Central memory CD8-positive, alpha-beta T cell (primary cell): ENCODE data around the gene C14orf93.
"Not testable (repeated sequence)": the region's sequence is repeated elsewhere in the genome, so short reads cannot be mapped to it uniquely, and the experiment has no call there.

ENCODE experiments used
- ATAC-seq: fragments of 150-1000 bp; cut with Tn5 transposase; replicated peaks from 2 replicates; pipeline ENCODE4 v1.10.0; 2022; ENCODE audit warnings: mild to moderate bottlenecking, moderate FRiP score, moderate number of reproducible peaks; ENCODE audit not compliant: poor library complexity, severe bottlenecking; ENCODE audit errors: extremely low read depth
- DNase-seq, 2 donors: peaks; one replicate each; pipeline ENCODE4 v3.0.0; 2021; ENCODE audit warnings: low spot score in 2 of 2
- H3K27ac Mint-ChIP-seq: one replicate; pipeline ENCODE4 v1.8.0; 2022; ENCODE audit warnings: low read depth, mild to moderate bottlenecking, moderate library complexity, mixed read lengths
- H3K27me3 Mint-ChIP-seq: one replicate; pipeline ENCODE4 v1.8.0; 2022; ENCODE audit warnings: mixed read lengths
- H3K36me3 Mint-ChIP-seq: one replicate; pipeline ENCODE4 v1.8.0; 2022; ENCODE audit warnings: mild to moderate bottlenecking, moderate library complexity, mixed read lengths; ENCODE audit not compliant: insufficient read depth
- H3K4me1 Mint-ChIP-seq: one replicate; pipeline ENCODE4 v1.8.0; 2022; ENCODE audit warnings: mixed read lengths
- H3K4me3 Mint-ChIP-seq: one replicate; pipeline ENCODE4 v1.8.0; 2022; ENCODE audit warnings: mild to moderate bottlenecking, moderate library complexity, mixed read lengths
- H3K9me3 Mint-ChIP-seq: one replicate; pipeline ENCODE4 v1.8.0; 2022; ENCODE audit warnings: mixed read lengths

The C14orf93 gene

DNA sequence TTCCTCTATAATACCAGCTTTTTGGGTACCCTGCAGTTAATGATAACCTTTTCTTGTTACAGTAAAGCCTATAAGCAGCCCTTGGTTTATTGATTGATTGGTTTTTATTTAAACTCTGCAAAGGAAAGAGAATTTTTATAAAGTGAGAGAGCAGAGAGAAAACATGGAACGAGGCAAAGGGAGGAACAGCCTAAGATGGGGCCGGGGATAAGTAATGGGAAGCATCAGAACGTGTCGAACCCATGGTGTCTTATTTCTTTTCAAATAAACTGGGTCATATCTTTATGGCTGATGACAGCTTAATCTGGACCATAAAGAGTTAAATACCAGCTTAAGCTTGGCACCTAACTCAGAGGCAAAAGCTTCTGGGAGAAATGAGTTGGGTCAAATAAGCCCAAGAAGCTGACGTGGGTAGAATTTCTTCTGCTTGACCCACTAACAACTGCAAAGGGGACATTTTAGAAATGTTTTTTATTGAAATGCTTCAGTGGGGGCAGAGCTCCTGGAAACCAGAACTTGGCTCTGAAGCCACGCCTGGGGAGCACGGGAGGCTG is 12.0 kb upstream of the C14orf93 start:
- Mint-ChIP-seq H3K4me1 (peaks cover 26% of the 10 kb centered on the region), H3K4me3 (no peak overlapping the region), H3K27me3 (no peaks in the 10 kb centered on the region), H3K27ac (no peak overlapping the region), H3K36me3 (peaks cover 11% of the 10 kb centered on the region), H3K9me3 (no peaks in the 10 kb centered on the region)
- DNase-seq: no peak
- no peak for ATAC-seq

DNA sequence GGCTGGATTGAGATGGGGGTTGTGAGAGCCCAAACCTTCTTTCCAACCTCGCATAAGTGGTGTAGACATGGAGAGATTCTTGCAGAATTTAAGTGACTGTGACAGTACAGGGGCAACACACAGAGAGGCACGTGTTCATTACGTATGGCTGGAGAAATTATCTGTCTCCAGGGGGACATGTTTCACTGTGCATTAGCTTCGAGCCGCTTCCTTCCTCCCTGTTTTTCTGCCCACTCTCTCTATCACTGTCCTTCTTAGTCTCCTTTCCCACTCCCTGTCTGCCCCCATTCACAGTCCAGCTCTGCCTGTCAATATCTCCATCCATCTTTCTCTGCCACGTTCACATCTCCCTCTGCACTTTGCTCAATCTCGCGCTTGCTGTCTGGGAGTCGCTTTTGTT is 11.5 kb upstream of the C14orf93 start:
- Mint-ChIP-seq H3K27ac (no peak overlapping the region), H3K4me3 (no peak overlapping the region), H3K9me3 (no peaks in the 10 kb centered on the region), H3K36me3 (peaks cover 8% of the 10 kb centered on the region), H3K4me1 (peaks cover 26% of the 10 kb centered on the region), H3K27me3 (no peaks in the 10 kb centered on the region)
- no peak for ATAC-seq
- no peak for DNase-seq

DNA sequence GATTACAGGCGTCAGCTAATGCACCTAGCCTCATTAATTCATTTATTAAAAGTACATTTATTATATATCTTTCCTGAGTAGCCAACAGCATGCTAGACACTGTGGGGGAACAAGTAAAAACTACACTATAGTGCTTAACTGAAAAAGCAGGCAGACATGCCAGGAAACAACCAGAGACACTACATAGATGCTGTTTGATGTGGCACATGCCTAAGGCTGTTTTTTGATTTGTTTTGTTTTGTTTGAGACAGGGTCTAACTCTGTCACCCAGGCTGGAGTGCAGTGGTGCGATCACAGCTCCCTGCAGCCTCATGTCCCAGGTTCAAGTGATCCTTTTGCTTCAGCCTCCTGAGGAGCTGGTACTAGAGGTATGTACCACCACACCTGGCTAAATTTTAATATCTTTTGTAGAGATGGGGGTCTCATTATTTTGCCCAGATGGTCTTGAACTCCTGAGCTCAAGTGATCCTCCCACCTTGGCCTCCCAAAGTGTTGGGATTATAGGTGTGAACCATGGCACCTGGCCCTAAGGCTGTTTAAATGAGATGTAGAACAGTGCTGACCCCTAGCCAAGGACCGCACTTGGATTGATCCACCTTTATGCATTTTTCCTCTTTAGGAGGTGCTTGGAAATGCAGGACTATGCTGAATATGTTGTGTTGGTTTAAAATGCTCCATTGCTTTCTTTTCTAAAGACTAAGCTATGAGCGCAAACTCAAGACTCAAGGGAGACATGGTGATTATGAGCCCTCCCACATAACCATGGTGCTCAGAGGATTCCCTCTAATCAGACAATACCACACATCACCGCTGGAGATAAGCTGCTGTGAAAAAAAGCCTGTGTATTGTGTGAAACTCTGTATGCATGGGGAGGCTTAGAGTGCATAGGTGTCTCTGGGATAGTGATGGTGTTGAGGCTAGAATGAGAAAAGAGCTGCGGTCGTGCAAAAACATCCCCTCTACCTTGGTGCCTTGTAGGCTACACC is 10.5 kb upstream of the C14orf93 start:
- no peak for DNase-seq
- Mint-ChIP-seq H3K27me3 (no peaks in the 10 kb centered on the region), H3K4me1 (peaks cover 22% of the 10 kb centered on the region), H3K27ac (no peak overlapping the region), H3K4me3 (no peak overlapping the region), H3K9me3 (no peaks in the 10 kb centered on the region), H3K36me3 (peaks cover under 1% of the 10 kb centered on the region)
- no peak for ATAC-seq

DNA sequence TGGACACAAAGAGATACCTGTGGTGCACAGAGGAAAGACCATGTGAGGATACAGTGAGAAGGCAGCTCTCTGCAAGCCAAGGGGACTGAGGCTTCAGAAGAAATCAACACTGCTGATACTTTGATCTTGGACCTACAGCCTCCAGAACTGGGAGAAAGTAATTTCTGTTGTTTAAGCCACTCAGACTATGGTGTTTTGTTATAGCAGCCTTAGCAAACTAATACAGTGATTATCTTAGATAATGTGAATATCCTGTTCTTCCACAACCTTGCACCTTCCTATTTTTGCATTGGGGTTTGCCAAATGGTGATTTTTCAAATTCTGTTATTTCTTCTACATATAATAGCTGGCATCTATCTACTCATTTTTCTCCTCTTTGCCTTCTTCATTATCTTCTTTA is 8.2 kb upstream of the C14orf93 start:
- Mint-ChIP-seq H3K4me1 (peaks cover 4% of the 10 kb centered on the region), H3K36me3 (no peaks in the 10 kb centered on the region), H3K27ac (no peak overlapping the region), H3K27me3 (no peaks in the 10 kb centered on the region), H3K9me3 (no peaks in the 10 kb centered on the region), H3K4me3 (no peak overlapping the region)
- ATAC-seq (no peak), DNase-seq (no peak)

DNA sequence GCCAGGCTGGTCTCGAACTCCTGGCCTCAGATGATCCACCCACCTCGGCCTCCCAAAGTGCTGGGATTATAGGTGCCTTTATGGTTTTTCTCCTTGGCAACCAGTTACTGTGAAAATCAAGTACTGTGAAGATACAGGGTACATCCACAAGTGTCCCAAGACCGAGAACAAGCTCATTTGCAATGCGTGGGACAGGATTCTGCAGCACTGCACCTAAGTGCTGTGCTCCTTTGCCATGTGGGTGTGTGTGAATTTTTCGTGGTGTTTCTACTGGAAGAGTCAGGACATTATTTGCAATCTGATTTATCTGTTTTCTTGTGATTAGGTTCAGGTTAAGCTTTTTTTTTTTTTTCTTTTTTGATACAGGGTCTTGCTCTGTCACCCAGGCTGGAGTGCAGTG is 7.1 kb upstream of the C14orf93 start:
- Mint-ChIP-seq H3K36me3 (no peaks in the 10 kb centered on the region), H3K27me3 (no peaks in the 10 kb centered on the region), H3K27ac (no peak overlapping the region), H3K9me3 (no peaks in the 10 kb centered on the region), H3K4me3 (no peak overlapping the region), H3K4me1 (no peaks in the 10 kb centered on the region)
- no peak for DNase-seq
- no peak for ATAC-seq

DNA sequence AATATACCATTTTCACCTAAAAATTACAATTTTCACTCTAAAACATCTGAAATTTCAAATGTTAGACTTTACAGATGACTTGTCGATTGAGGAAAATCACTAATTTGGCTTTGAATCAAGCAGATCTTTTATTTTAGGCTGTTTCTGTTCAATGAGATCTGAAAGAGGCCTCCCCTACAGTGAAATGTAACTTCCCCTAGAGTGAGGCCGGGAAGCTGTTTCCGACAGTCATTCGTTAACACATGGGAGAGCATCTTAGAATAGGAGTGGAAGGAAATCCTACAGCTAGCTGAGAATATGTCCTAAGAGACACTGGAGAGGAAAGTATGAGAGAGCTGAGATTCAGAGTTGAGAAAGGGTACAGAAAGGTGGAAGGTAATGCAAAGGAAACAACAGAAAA is 5.7 kb upstream of the C14orf93 start:
- Mint-ChIP-seq H3K27ac (no peak overlapping the region), H3K4me1 (peaks cover 6% of the 10 kb centered on the region), H3K36me3 (peaks cover 2% of the 10 kb centered on the region), H3K9me3 (no peaks in the 10 kb centered on the region), H3K27me3 (no peaks in the 10 kb centered on the region), H3K4me3 (no peak overlapping the region)
- DNase-seq: no peak
- no peak for ATAC-seq

DNA sequence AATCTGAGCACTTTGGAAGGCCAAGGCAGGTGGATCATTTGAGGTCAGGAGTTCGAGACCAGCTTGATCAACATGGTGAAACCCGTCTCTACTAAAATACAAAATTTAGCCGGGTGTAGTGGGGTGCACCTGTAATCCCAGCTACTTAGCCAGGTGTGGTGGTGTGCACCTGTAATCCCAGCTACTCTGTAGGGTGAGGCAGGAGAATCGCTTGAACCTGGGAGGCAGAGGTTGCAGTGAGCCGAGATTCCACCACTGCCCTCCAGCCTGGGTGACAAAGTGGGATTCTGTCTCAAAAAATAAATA is 3.8 kb upstream of the C14orf93 start:
- H3K27me3 Mint-ChIP-seq, H3K36me3 Mint-ChIP-seq, DNase-seq, H3K27ac Mint-ChIP-seq, H3K4me3 Mint-ChIP-seq, H3K9me3 Mint-ChIP-seq, ATAC-seq: not testable (repeated sequence)
- peaks cover 17% of the 10 kb centered on the region for H3K4me1 Mint-ChIP-seq

DNA sequence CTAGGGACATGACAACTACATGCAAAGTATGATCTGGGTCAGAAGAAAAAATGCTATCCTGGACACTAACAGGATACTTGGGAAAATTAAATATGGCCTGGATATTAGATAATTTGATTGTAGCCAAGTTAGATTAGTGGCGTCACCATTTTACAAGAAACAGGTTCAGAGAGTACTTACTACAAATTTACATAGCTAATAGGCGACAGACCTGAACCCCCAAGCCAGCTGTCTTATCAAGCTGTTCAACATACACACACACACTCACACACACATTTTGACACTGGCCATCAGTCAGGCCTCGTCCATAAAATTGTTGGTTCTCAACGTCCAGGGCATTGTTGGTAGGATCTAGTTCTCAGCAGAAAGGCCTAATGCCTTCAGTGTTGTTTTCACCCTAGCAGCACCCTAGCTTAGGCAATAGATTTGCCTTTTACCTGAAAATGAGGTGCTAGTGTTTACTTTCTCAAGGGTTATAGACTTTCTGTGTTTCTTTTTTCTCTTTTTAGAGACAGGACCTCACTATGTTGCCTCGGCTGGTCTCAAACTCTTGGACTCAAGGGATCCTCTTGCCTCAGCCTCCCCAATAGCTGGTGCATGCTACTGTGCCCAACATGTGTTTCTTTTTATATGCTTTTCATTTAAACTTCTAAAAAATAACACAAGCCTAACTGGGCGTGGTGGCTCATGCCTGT is 3.3 kb upstream of the C14orf93 start:
- Mint-ChIP-seq H3K36me3 (peaks cover 9% of the 10 kb centered on the region), H3K9me3 (no peaks in the 10 kb centered on the region), H3K4me3 (no peak overlapping the region), H3K4me1 (peaks cover 22% of the 10 kb centered on the region), H3K27me3 (no peaks in the 10 kb centered on the region), H3K27ac (no peak overlapping the region)
- no peak for DNase-seq
- no peak for ATAC-seq

DNA sequence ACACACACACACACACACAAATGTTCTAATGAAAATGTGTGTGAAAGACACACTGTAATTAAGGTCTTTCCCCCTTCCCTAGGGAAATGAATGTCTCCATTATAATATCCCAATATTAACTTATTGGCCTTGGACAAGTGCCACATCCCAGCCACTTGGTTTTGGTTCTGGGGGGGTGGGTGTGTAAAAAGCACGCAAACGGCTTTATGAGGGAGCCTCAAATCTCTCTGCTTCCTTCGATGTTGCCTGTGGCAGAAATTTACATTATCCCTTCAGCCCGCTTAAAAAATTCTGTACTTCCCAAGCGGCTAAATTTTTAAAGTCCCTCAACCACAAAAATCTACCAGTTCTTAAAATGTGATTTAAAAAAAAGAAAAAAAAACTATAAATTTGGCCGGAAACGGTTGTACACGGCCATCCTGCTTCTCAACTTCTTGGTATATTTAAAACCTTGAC is 432 bp downstream of the C14orf93 start:
- no peaks in the 10 kb centered on the region for H3K27me3 Mint-ChIP-seq
- no peak for DNase-seq
- H3K27ac Mint-ChIP-seq: peak overlapping the region; percentile 83
- no peaks in the 10 kb centered on the region for H3K9me3 Mint-ChIP-seq
- peaks cover 29% of the 10 kb centered on the region for H3K4me1 Mint-ChIP-seq
- ATAC-seq: no peak
- H3K36me3 Mint-ChIP-seq: peaks cover 16% of the 10 kb centered on the region
- H3K4me3 Mint-ChIP-seq: peak overlapping the region; percentile 97

DNA sequence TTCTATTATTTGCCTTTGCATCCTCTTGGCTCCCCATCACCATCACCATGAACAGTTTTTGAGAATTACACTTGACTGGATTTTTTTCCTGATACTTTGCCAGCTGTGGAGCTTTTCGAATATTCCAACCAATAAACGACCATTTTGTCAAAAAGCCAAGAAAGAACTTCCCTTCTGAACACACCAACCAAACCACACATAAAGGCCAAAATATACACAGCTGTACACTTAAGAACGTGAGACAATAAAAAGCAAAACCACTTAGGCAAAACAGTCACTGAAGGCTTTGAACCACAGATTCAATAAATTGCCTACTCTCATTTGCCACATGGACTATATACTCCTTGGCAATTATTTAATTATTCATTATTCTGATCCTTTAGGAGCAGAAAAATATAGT is 1.1 kb downstream of the C14orf93 start:
- H3K9me3 Mint-ChIP-seq: no peaks in the 10 kb centered on the region
- peak overlapping the region; percentile 97 for H3K4me3 Mint-ChIP-seq

DNA sequence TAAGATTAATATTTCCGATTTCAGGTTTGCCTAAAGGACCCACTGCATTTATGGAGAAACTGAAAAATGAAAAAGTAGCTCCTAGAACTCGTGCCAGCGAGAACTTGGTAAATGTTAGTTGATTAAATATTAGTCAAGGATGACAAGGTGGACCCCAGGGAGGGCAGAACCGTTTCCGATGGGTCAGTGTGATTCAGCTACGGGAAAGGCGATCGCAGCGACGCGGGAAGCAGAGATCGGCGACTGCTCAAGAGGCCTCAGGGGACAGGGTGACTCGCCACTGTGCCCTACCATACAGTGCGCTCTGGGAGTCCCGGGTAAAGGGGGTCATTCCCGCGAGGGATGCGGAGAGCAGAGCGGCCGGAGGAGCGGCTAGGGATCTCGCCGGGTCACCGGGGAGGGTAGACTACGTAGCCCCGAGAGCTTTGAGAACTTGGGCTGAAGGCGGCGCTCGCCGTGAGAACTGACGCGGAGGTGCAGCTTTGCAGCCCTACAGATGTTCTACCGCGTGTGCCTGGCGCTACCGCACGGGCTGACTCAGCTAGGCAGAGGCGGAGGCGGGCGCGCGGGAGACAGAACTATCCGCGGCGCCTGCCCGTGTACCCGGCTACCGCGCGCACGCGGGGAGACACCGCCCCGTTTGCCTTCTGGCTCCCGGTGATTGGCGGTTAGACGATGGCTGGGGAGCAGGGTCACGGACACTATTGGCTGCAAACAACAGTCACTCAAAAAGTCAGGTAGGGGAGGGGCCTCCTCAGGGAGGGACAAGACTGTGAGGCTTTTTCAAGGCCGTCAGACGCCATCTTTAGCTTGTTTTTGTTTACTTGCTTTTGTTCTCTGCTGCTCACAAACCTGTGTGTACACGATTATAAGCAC is 3.2 kb downstream of the C14orf93 start:
- DNase-seq (peak; percentile 89 to 98), ATAC-seq (peak; percentile 95)
- H3K4me3 Mint-ChIP-seq: peak overlapping the region; percentile 96
- peaks cover 29% of the 10 kb centered on the region for H3K4me1 Mint-ChIP-seq
- H3K36me3 Mint-ChIP-seq: peaks cover 16% of the 10 kb centered on the region
- peak overlapping the region; percentile 97 for H3K27ac Mint-ChIP-seq
- no peaks in the 10 kb centered on the region for H3K27me3 Mint-ChIP-seq
- no peaks in the 10 kb centered on the region for H3K9me3 Mint-ChIP-seq

More for the DNA sequence above, 1.1 kb downstream of the C14orf93 start:
- peaks cover 29% of the 10 kb centered on the region for H3K4me1 Mint-ChIP-seq
- no peak for ATAC-seq
- peak overlapping the region; percentile 62 for H3K27ac Mint-ChIP-seq
- no peaks in the 10 kb centered on the region for H3K27me3 Mint-ChIP-seq
- peaks cover 16% of the 10 kb centered on the region for H3K36me3 Mint-ChIP-seq
- no peak for DNase-seq

DNA sequence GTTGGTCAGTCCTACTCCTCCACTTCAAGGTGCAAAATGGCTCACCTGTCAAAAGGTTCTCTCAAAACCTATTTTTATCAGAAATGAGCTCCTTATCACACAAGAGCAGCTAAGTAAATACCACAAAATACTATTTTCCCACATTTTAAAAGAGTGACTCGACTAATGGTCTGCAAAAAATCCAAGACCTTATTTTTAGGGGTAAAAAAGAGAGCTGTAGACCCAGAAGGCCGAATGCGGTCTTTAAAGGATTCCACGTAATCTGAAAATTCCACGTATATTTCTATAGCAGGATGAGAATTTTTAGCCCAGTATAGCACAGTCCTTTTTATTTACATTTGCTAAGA is 3.8 kb downstream of the C14orf93 start:
- ATAC-seq: no peak
- H3K4me3 Mint-ChIP-seq: peak overlapping the region; percentile 96
- DNase-seq: no peak
- peaks cover 25% of the 10 kb centered on the region for H3K4me1 Mint-ChIP-seq
- H3K9me3 Mint-ChIP-seq: no peaks in the 10 kb centered on the region
- H3K27ac Mint-ChIP-seq: peak overlapping the region; percentile 97
- H3K36me3 Mint-ChIP-seq: peaks cover 14% of the 10 kb centered on the region
- no peaks in the 10 kb centered on the region for H3K27me3 Mint-ChIP-seq
